SK-N-SH (cell line): ENCODE measurements around the gene LINGO3. TPM values are rescaled to one million over a fixed set of nuclear protein-coding genes. Genes with fewer than 3 reads are reported as not detected.

ENCODE experiments used
- CTCF ChIA-PET: fragments of 300-600, 350-600 bp; formaldehyde crosslinking; extraction: SDS; loops from one replicate; lab custom pipeline; 2021; lab: Yijun Ruan, JAX
- POLR2A ChIA-PET: fragments of 350-600 bp; sonication (Branson Sonifier 250); formaldehyde crosslinking; extraction: SDS; loops from one replicate; lab custom pipeline; 2020; ENCODE audit warnings: antibody characterized with exemption, inconsistent platforms; lab: Yijun Ruan, JAX
- DNase-seq: peaks from one replicate; pipeline ENCODE4 v3.0.0; 2012
- H2AFZ ChIP-seq: fragments of 200-600 bp; sonication (generic); 2 replicates; pipeline ENCODE4 v1.8.1; 2016; ENCODE audit warnings: antibody characterized with exemption, mild to moderate bottlenecking, low read depth
- H3F3A ChIP-seq: fragments of 200-600 bp; sonication (generic); replicated peaks from 2 replicates; pipeline ENCODE3; 2016; ENCODE audit warnings: antibody characterized with exemption, mild to moderate bottlenecking; ENCODE audit not compliant: insufficient read depth
- H3K27ac ChIP-seq, 2 experiments: fragments of 200-500 bp in 1 of 2; fragments of 200-600 bp in 1 of 2; sonication (Bioruptor generic) in 1 of 2; sonication (generic), shearing (Covaris generic) in 1 of 2; 2 replicates each; pipeline versions ENCODE4 v1.5.1 to v1.6.1; 2014 to 2016; ENCODE audit warnings: low read depth in 2 of 2, inconsistent platforms in 1 of 2, low read length in 1 of 2, mild to moderate bottlenecking in 1 of 2, mixed read lengths in 1 of 2
- H3K27me3 ChIP-seq: fragments of 200-600 bp; sonication (generic), shearing (Covaris generic); 2 replicates; pipeline ENCODE4 v1.6.1; 2016; ENCODE audit warnings: mixed run types; ENCODE audit not compliant: insufficient read depth
- H3K36me3 ChIP-seq, 2 experiments: fragments of 200-500 bp in 1 of 2; fragments of 200-600 bp in 1 of 2; sonication (Bioruptor generic) in 1 of 2; sonication (generic) in 1 of 2; replicated peaks in 1 of 2; 2 replicates each; pipeline versions ENCODE3 to v1.5.1; 2014 to 2016; ENCODE audit warnings: low read length in 1 of 2, mild to moderate bottlenecking in 1 of 2; ENCODE audit not compliant: insufficient read depth in 2 of 2, control insufficient read depth in 1 of 2
- H3K4me1 ChIP-seq, 2 experiments: fragments of 200-500 bp in 1 of 2; fragments of 200-600 bp in 1 of 2; sonication (Bioruptor generic) in 1 of 2; sonication (generic), shearing (Covaris generic) in 1 of 2; 2 replicates each; pipeline versions ENCODE4 v1.5.1 to v1.6.1; 2014 to 2016; ENCODE audit warnings: low read depth in 1 of 2, low read length in 1 of 2, mixed run types in 1 of 2; ENCODE audit not compliant: insufficient read depth in 2 of 2, control insufficient read depth in 1 of 2
- H3K4me2 ChIP-seq: fragments of 200-600 bp; sonication (generic), shearing (Covaris generic); 2 replicates; pipeline ENCODE4 v1.6.1; 2017; ENCODE audit warnings: mixed run types
- H3K4me3 ChIP-seq, 2 experiments: fragments of 200-500 bp in 1 of 2; fragments of 200-600 bp in 1 of 2; sonication (Bioruptor generic) in 1 of 2; sonication (generic), shearing (Covaris generic) in 1 of 2; 2 replicates each; pipeline versions ENCODE4 v1.5.1 to v1.8.1; 2014 to 2016; ENCODE audit warnings: low read depth in 2 of 2, inconsistent platforms in 1 of 2, low read length in 1 of 2, mild to moderate bottlenecking in 1 of 2, mixed read lengths in 1 of 2, moderate library complexity in 1 of 2
- H3K79me2 ChIP-seq: fragments of 200-600 bp; sonication (generic); 2 replicates; pipeline ENCODE4 v1.8.1; 2017; ENCODE audit warnings: mild to moderate bottlenecking; ENCODE audit not compliant: insufficient read depth
- H3K9ac ChIP-seq: fragments of 200-600 bp; sonication (generic); 2 replicates; pipeline ENCODE4 v1.6.1; 2017; ENCODE audit warnings: mixed run types
- H3K9me2 ChIP-seq: fragments of 200-600 bp; sonication (generic); 2 replicates; pipeline ENCODE4 v1.6.1; 2017; ENCODE audit warnings: mixed run types
- H3K9me3 ChIP-seq: fragments of 200-600 bp; sonication (generic); 2 replicates; pipeline ENCODE4 v1.6.1; 2017; ENCODE audit warnings: mixed run types, mild to moderate bottlenecking, moderate library complexity
- H4K20me1 ChIP-seq: fragments of 200-600 bp; sonication (generic); 2 replicates; pipeline ENCODE4 v1.6.1; 2017; ENCODE audit warnings: mild to moderate bottlenecking, mixed run types; ENCODE audit not compliant: insufficient read depth
- EZH2phosphoT487 ChIP-seq: fragments of 200-600 bp; sonication (generic); IDR thresholded peaks from 2 replicates; pipeline ENCODE4 v1.6.1; 2017; ENCODE audit warnings: low read depth, mixed run types, mild to moderate bottlenecking, antibody characterized with exemption, moderate library complexity, borderline replicate concordance
- FOXJ3 ChIP-seq: sonication (generic); formaldehyde crosslinking; IDR thresholded peaks from 2 replicates; pipeline ENCODE4 v1.5.1; 2020; ENCODE audit warnings: mild to moderate bottlenecking, missing genetic modification reagents
- FOXM1 ChIP-seq: IDR thresholded peaks from 2 replicates; pipeline ENCODE4 v1.4.0; 2012; ENCODE audit warnings: low read depth, mild to moderate bottlenecking
- IRF3 ChIP-seq: fragments of 150-350 bp; IDR thresholded peaks from 2 replicates; pipeline ENCODE4 v1.6.1; 2016; ENCODE audit warnings: mild to moderate bottlenecking, low read depth, low read length
- MXI1 ChIP-seq: IDR thresholded peaks from 2 replicates; pipeline ENCODE4 v1.6.1; 2012; ENCODE audit warnings: mild to moderate bottlenecking, low read depth, low read length, improper control_type of control experiment
- NFIC ChIP-seq: IDR thresholded peaks from 2 replicates; pipeline ENCODE4 v1.4.0; 2012; ENCODE audit warnings: borderline replicate concordance
- NRF1 ChIP-seq: IDR thresholded peaks from 2 replicates; pipeline ENCODE4 v1.6.1; 2012; ENCODE audit warnings: low read depth, mild to moderate bottlenecking, low read length
- POLR2AphosphoS5 ChIP-seq: IDR thresholded peaks from 2 replicates; pipeline ENCODE4 v1.6.1; 2012; ENCODE audit warnings: low read depth, low read length
- RCOR1 ChIP-seq: fragments of 150-350 bp; IDR thresholded peaks from 2 replicates; pipeline ENCODE4 v1.6.1; 2017; ENCODE audit warnings: antibody characterized with exemption, low read length
- SMC3 ChIP-seq: IDR thresholded peaks from 2 replicates; pipeline ENCODE4 v1.6.1; 2012; ENCODE audit warnings: low read depth, low read length, improper control_type of control experiment
- TAF1 ChIP-seq: IDR thresholded peaks from 2 replicates; pipeline ENCODE4 v1.6.1; 2012; ENCODE audit warnings: low read depth, mild to moderate bottlenecking, low read length, moderate library complexity, borderline replicate concordance
- YY1 ChIP-seq: IDR thresholded peaks from 2 replicates; pipeline ENCODE4 v1.4.0; 2012; ENCODE audit warnings: low read depth, mild to moderate bottlenecking
- WGBS: methylation state at CpG from one replicate; pipeline ENCODE4 v1.1.6; 2017; ENCODE audit warnings: low lambda C conversion rate; 5-methylcytosine and 5-hydroxymethylcytosine counted together
- polyA plus RNA-seq, 3 experiments: library from polyadenylated mRNA; depleted of rRNA; stranded (reverse); fragments of >200 nt; gene quantifications; 2 replicates each; pipeline ENCODE4 v1.2.3, GENCODE V29; 2012
- TF ChIP-seq, protein P1 (sequence below): IDR thresholded peaks from 2 replicates; pipeline ENCODE4; 2012

Gene LINGO3
- polyA plus RNA-seq, 1 of the 3 experiments (the other 2 are of a cell fraction), result not detected

DNA sequence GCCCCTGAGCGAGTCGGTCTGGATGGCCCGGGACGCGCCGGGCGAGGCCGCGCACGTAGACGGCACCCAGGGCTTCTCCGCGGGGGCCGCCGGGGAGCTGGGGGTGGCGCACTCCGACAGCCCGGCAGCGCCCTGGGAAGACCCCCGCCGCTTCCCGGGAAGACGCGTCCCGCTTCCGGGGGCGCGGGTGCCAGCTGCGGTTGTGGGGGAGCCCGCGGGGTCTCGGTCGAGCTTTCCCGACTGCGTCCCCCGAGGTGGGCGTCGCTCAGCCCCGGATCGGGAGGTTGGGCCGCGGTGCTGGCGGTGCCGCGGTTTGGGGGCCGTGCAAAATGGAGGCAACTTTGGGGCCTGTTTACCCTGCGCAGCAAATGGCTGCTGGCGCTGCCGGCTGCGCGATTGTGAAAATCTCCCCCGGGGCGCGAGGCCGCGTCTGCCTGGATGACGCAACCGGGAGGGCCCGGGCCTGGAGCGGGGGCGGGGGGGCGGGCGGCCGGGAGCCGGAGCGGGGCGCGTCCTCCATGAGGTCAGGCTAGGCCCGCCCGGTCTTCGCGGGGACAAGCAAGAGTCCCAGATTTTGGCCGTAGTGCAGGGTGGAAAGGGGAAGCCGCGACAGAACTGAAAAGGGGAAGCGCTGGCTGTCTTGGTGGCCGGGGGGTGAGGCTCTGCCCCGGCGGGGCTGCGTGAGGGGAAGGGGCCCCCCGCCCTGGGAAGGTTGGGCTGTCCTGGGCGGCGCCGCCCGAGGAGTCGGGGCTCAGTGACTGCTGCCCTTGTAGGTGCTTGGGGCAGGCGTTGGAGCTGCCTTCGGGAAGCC lies 37.3 kb downstream of the LINGO3 start:
- H2AFZ ChIP-seq, result no peak overlapping the region
- H3K9me3 ChIP-seq, result no peaks in the 10 kb centered on the region
- peaks cover 60% of the 10 kb centered on the region for H3K79me2 ChIP-seq
- POLR2A ChIA-PET, result interaction anchor here (0.6 to 3.5 kb wide), 19 partner anchors 9 to 473 kb away, joined by 3 to 28 read pairs (median 4); partner anchors contain the start of genes AP3D1 and PLEKHJ1
- peak overlapping the region; percentile 90 for H3K4me2 ChIP-seq
- TF ChIP-seq IRF3 (no peak), RCOR1 (no peak), TAF1 (peak; percentile 51; the same call in 1 of the 2 replicates), POLR2AphosphoS5 (0 out of 2 replicates have a peak, but pooled peaks have one; percentile 35), NFIC (no peak), YY1 (peak; percentile 72), EZH2phosphoT487 (no peak), MXI1 (peak; percentile 44; the same call in 1 of the 2 replicates), NRF1 (0 out of 2 replicates have a peak, but pooled peaks have one; percentile 23), SMC3 (no peak)
- TF ChIP-seq, protein P1, sequence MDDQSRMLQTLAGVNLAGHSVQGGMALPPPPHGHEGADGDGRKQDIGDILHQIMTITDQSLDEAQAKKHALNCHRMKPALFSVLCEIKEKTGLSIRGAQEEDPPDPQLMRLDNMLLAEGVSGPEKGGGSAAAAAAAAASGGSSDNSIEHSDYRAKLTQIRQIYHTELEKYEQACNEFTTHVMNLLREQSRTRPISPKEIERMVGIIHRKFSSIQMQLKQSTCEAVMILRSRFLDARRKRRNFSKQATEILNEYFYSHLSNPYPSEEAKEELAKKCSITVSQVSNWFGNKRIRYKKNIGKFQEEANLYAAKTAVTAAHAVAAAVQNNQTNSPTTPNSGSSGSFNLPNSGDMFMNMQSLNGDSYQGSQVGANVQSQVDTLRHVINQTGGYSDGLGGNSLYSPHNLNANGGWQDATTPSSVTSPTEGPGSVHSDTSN, result 0 out of 2 replicates have a peak, but pooled peaks have one; percentile 6
- TF ChIP-seq, all 33 proteins: peak for 6
- Histone ChIP-seq H3K9me2 (no peaks in the 10 kb centered on the region), H3K4me1 (peaks cover 8 to 34% of the 10 kb centered on the region in 2 experiments; a peak in 3 of 4 replicates), H3K36me3 (peaks cover 17 to 26% of the 10 kb centered on the region in 2 experiments), H3F3A (peaks cover 23% of the 10 kb centered on the region), H3K27ac (peak overlapping the region; percentile 87), H3K9ac (peak overlapping the region; percentile 99), H3K27me3 (no peaks in the 10 kb centered on the region), H4K20me1 (peaks cover 59% of the 10 kb centered on the region), H3K4me3 (peak overlapping the region; percentile 91 to 100)
- CTCF ChIA-PET, result interaction anchor here (1.0 to 11.9 kb wide), 6 partner anchors 24 to 123 kb away, joined by 3 to 284 read pairs (median 49); partner anchors contain the start of genes LINGO3, PLEKHJ1 and SF3A2
- DNase-seq, result peak; percentile 83
- 0% methylated on average over 4 of the region's 88 CpGs for WGBS

DNA sequence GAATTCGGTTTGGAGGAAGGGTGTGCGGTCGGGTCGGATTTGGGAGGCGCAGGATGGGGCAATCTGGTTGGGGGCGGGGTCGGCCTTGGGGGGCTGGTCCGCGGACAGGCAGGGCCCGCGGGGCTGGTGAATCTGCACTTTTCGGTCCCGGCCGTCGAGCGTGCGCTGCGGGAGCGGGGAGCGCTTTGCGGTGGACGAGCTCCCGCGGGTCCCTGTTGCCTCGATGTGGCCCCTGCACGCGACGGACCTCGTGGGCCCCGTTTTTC lies 37.9 kb downstream of the LINGO3 start:
- CTCF ChIA-PET, result interaction anchor here (1.0 to 11.9 kb wide), 6 partner anchors 25 to 123 kb away, joined by 3 to 284 read pairs (median 49); partner anchors contain the start of genes LINGO3, PLEKHJ1 and SF3A2
- Histone ChIP-seq H3K4me3 (peak overlapping the region; percentile 91 to 100), H3K9ac (peak overlapping the region; percentile 99), H3F3A (peaks cover 23% of the 10 kb centered on the region), H3K4me1 (peaks cover 8 to 32% of the 10 kb centered on the region in 2 experiments; a peak in 3 of 4 replicates), H3K4me2 (peak overlapping the region; percentile 90), H3K9me2 (no peaks in the 10 kb centered on the region), H4K20me1 (peaks cover 54% of the 10 kb centered on the region), H3K9me3 (no peaks in the 10 kb centered on the region), H3K27me3 (no peaks in the 10 kb centered on the region), H3K36me3 (peaks cover 17 to 26% of the 10 kb centered on the region in 2 experiments), H3K79me2 (peaks cover 58% of the 10 kb centered on the region), H2AFZ (no peak overlapping the region), H3K27ac (peak overlapping the region; percentile 87)
- WGBS, result no CpG with 5 or more reads among the region's 30 CpGs
- no peak for DNase-seq
- POLR2A ChIA-PET, result interaction anchor here (0.7 to 3.5 kb wide), 18 partner anchors 9 to 197 kb away, joined by 3 to 28 read pairs (median 4); partner anchors contain the start of genes AP3D1 and PLEKHJ1
- TF ChIP-seq FOXM1, result 0 out of 2 replicates have a peak, but pooled peaks have one; percentile 4
- no peak for TF ChIP-seq FOXJ3 (CRISPR knock-in tag)
